ENCODE measurements around the gene BCKDHB. TPM values are rescaled to one million over a fixed set of nuclear protein-coding genes. Genes with fewer than 3 reads are reported as not detected.
A peak's percentile ranks its signal among the peaks of the same experiment; 100 is the strongest.

The BCKDHB gene
- total RNA-seq, 3 donors from 2014 or later (not counting 1 experiment from before 2014, with no cell fraction given) = 11.1 to 13.7 (median 12.8) TPM

DNA sequence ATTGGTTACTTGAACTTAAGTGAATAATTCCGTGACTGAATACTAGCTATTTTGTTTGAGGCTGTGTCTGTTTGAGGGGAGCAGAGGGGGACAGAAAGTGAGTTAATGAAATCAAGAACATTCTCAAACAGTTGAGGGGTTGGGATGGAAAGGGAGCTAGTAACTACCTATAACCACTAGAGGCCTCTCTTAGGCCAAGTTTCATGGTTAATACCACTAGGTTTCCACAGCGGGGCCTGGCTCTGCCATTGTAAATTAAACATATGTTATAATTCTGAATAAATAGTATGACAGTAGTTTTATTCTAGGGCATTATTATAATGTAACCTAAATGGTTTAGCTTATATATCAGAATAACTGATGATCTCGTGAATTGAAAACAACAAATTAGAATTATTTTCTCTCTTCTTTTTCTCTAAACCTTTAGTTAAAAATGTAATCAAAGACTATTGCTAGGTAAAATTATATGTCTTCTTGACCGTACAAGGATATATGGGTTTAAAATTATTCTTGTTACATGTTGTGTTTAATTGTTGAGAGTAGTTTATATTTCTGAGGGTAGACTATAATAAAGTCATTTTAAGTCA is 108.1 kb downstream of the BCKDHB start:
- peak in 1 of 2 donors; percentile 36 for DNase-seq
- no peaks in the 10 kb centered on the region for H3K9me3 ChIP-seq (ENCODE audit: control insufficient read depth, insufficient read depth, low read length)
- H3K4me3 ChIP-seq (ENCODE audit: low read length) = no peak overlapping the region
- ATAC-seq = peak; percentile 49 to 85 (median 70)
- H3K9me3 Mint-ChIP-seq = no peaks in the 10 kb centered on the region
- no peaks in the 10 kb centered on the region for H3K27me3 Mint-ChIP-seq (ENCODE audit: low read depth in 2 of 2)
- no peak overlapping the region for H3K4me3 Mint-ChIP-seq
- no peaks in the 10 kb centered on the region for H3K36me3 Mint-ChIP-seq
- TF ChIP-seq, protein P1, sequence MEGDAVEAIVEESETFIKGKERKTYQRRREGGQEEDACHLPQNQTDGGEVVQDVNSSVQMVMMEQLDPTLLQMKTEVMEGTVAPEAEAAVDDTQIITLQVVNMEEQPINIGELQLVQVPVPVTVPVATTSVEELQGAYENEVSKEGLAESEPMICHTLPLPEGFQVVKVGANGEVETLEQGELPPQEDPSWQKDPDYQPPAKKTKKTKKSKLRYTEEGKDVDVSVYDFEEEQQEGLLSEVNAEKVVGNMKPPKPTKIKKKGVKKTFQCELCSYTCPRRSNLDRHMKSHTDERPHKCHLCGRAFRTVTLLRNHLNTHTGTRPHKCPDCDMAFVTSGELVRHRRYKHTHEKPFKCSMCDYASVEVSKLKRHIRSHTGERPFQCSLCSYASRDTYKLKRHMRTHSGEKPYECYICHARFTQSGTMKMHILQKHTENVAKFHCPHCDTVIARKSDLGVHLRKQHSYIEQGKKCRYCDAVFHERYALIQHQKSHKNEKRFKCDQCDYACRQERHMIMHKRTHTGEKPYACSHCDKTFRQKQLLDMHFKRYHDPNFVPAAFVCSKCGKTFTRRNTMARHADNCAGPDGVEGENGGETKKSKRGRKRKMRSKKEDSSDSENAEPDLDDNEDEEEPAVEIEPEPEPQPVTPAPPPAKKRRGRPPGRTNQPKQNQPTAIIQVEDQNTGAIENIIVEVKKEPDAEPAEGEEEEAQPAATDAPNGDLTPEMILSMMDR (IDR thresholded peaks at IDR 0.05) = peak; percentile 53
- no peak overlapping the region for H3K27ac ChIP-seq (ENCODE audit: low read length)
- H3K36me3 ChIP-seq (ENCODE audit: control insufficient read depth, insufficient read depth, low read length) = no peaks in the 10 kb centered on the region
- H3K4me1 ChIP-seq (ENCODE audit: control insufficient read depth, insufficient read depth, low read length) = no peaks in the 10 kb centered on the region
- no peaks in the 10 kb centered on the region for H3K27me3 ChIP-seq (ENCODE audit: control insufficient read depth, insufficient read depth, low read length)
- intact Hi-C loops (cut with micrococcal nuclease) = loop anchor here (5.0 kb wide), 1 partner anchor 1538 kb away; the partner anchor contains the start of gene TENT5A
- no peaks in the 10 kb centered on the region for H3K4me1 Mint-ChIP-seq
- no peak overlapping the region for H3K27ac Mint-ChIP-seq
- WGBS (ENCODE audit: insufficient coverage) = 82% methylated on average over 2 of the region's 4 CpGs

- no peak overlapping the region for H3K27ac ChIP-seq (ENCODE audit: low read length)
- Mint-ChIP-seq H3K27me3 (ENCODE audit: low read depth in 2 of 2) (no peaks in the 10 kb centered on the region), H3K36me3 (no peaks in the 10 kb centered on the region), H3K27ac (no peak overlapping the region), H3K4me1 (no peaks in the 10 kb centered on the region), H3K4me3 (no peak overlapping the region), H3K9me3 (no peaks in the 10 kb centered on the region)
- TF ChIP-seq, protein P1 (IDR thresholded peaks at IDR 0.05) = no peak
- H3K9me3 ChIP-seq (ENCODE audit: control insufficient read depth, insufficient read depth, low read length) = no peaks in the 10 kb centered on the region
- no peaks in the 10 kb centered on the region for H3K4me1 ChIP-seq (ENCODE audit: control insufficient read depth, insufficient read depth, low read length)
- no peak overlapping the region for H3K4me3 ChIP-seq (ENCODE audit: low read length)
- H3K27me3 ChIP-seq (ENCODE audit: control insufficient read depth, insufficient read depth, low read length) = no peaks in the 10 kb centered on the region
- DNase-seq (no peak), ATAC-seq (no peak)
- WGBS (ENCODE audit: insufficient coverage) = 100% methylated on average over 1 of the region's 1 CpG
- intact Hi-C loops (cut with micrococcal nuclease) = no loop called here
- no peaks in the 10 kb centered on the region for H3K36me3 ChIP-seq (ENCODE audit: control insufficient read depth, insufficient read depth, low read length)
These were observed 108.6 kb downstream of the BCKDHB start for GRCh38 chr6:80215063-80215462.

GRCh38 chr6:80217794-80218193 is 111.3 kb downstream of the BCKDHB start:
- WGBS (ENCODE audit: insufficient coverage) = 95% methylated on average over 6 of the region's 6 CpGs
- intact Hi-C loops (cut with micrococcal nuclease) = no loop called here
- TF ChIP-seq, protein P1 (IDR thresholded peaks at IDR 0.05) = no peak
- Histone ChIP-seq H3K27ac (ENCODE audit: low read length) (no peak overlapping the region), H3K4me3 (ENCODE audit: low read length) (no peak overlapping the region), H3K9me3 (ENCODE audit: control insufficient read depth, insufficient read depth, low read length) (no peaks in the 10 kb centered on the region), H3K27me3 (ENCODE audit: control insufficient read depth, insufficient read depth, low read length) (no peaks in the 10 kb centered on the region), H3K4me1 (ENCODE audit: control insufficient read depth, insufficient read depth, low read length) (no peaks in the 10 kb centered on the region), H3K36me3 (ENCODE audit: control insufficient read depth, insufficient read depth, low read length) (no peaks in the 10 kb centered on the region)
- H3K9me3 Mint-ChIP-seq = no peaks in the 10 kb centered on the region
- no peaks in the 10 kb centered on the region for H3K27me3 Mint-ChIP-seq (ENCODE audit: low read depth in 2 of 2)
- H3K27ac Mint-ChIP-seq = no peak overlapping the region
- H3K36me3 Mint-ChIP-seq = no peaks in the 10 kb centered on the region
- no peaks in the 10 kb centered on the region for H3K4me1 Mint-ChIP-seq
- no peak overlapping the region for H3K4me3 Mint-ChIP-seq
- no peak for ATAC-seq
- DNase-seq = no peak

DNA sequence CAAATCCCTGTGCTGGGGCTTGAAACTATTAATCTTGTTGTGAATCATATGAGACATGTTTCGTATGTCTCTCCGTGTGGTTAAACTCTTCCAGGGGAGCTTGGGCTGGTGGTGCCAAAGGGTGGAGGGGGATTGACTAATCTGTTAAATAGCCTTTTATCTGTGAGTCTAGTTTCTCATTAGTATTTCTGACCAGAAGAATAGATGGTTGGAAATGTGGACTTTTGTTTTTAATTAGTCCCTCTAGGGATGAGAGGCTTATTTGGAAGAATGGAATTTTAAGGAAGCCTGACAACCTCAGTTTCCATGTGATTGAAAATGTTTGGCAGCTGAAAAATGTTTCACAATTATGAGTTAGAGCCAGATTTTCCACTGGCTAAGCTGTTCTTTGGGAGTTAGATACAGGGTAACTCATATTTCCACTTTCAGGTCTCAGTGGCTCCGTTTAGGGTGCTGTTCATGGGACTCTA is 117.3 kb downstream of the BCKDHB start:
- no peak for DNase-seq

More for the DNA sequence above, 117.3 kb downstream of the BCKDHB start:
- Histone ChIP-seq H3K27ac (ENCODE audit: low read length) (no peak overlapping the region), H3K27me3 (ENCODE audit: control insufficient read depth, insufficient read depth, low read length) (no peaks in the 10 kb centered on the region), H3K36me3 (ENCODE audit: control insufficient read depth, insufficient read depth, low read length) (no peaks in the 10 kb centered on the region), H3K4me1 (ENCODE audit: control insufficient read depth, insufficient read depth, low read length) (no peaks in the 10 kb centered on the region), H3K9me3 (ENCODE audit: control insufficient read depth, insufficient read depth, low read length) (no peaks in the 10 kb centered on the region), H3K4me3 (ENCODE audit: low read length) (no peak overlapping the region)
- Mint-ChIP-seq H3K4me1 (no peaks in the 10 kb centered on the region), H3K9me3 (no peaks in the 10 kb centered on the region), H3K4me3 (no peak overlapping the region), H3K27me3 (ENCODE audit: low read depth in 2 of 2) (no peaks in the 10 kb centered on the region), H3K36me3 (peaks cover 5% of the 10 kb centered on the region), H3K27ac (no peak overlapping the region)
- intact Hi-C loops (cut with micrococcal nuclease) = no loop called here
- TF ChIP-seq, protein P1 (IDR thresholded peaks at IDR 0.05) = no peak
- 100% methylated on average over 3 of the region's 3 CpGs for WGBS (ENCODE audit: insufficient coverage)
- no peak for ATAC-seq
